Kidney (tissue), 14 donors: ENCODE results near the gene RELT. TPM values are rescaled to one million over a fixed set of nuclear protein-coding genes. Genes with fewer than 3 reads are reported as not detected.
A peak's percentile ranks its signal among the peaks of the same experiment; 100 is the strongest.

Experiments
- DNase-seq, 5 donors: peaks; one replicate each; pipeline ENCODE4 v3.0.0-alpha.2; 2013 to 2020
- FAIRE-seq: peaks from 2 replicates; lab custom pipeline; 2012; peaks lifted over from hg19 to GRCh38; lab: Jason Lieb, UNC
- H3K27ac ChIP-seq, 2 donors: one replicate each; pipeline ENCODE4 v1.7.0; 2013; ENCODE audit warnings: low read depth in 2 of 2, low read length in 2 of 2, inconsistent platforms in 1 of 2
- H3K27me3 ChIP-seq: one replicate; pipeline ENCODE4 v1.7.1; 2013; ENCODE audit warnings: low read length, inconsistent platforms; ENCODE audit not compliant: control insufficient read depth, insufficient read depth
- H3K36me3 ChIP-seq, 3 donors: one replicate each; pipeline versions ENCODE4 v1.7.0 to v1.7.1; 2013; ENCODE audit warnings: low read length in 3 of 3, control low read depth in 1 of 3, inconsistent platforms in 1 of 3; ENCODE audit not compliant: insufficient read depth in 3 of 3, control insufficient read depth in 2 of 3
- H3K4me1 ChIP-seq, 3 donors: one replicate each; pipeline versions ENCODE4 v1.7.0 to v1.7.1; 2013; ENCODE audit warnings: low read length in 3 of 3, inconsistent platforms in 1 of 3, low read depth in 1 of 3; ENCODE audit not compliant: control insufficient read depth in 2 of 3, insufficient read depth in 2 of 3
- H3K4me3 ChIP-seq, 3 donors: one replicate each; pipeline versions ENCODE4 v1.7.0 to v1.8.1; 2013; ENCODE audit warnings: low read length in 3 of 3, control low read depth in 1 of 3, inconsistent platforms in 1 of 3
- H3K9ac ChIP-seq, 3 donors: one replicate each; pipeline versions ENCODE4 v1.7.0 to v1.7.1; 2013; ENCODE audit warnings: low read length in 3 of 3, control low read depth in 1 of 3, inconsistent platforms in 1 of 3
- H3K9me3 ChIP-seq, 3 donors: one replicate each; pipeline versions ENCODE4 v1.7.0 to v1.7.1; 2013; ENCODE audit warnings: low read length in 3 of 3, control low read depth in 1 of 3, inconsistent platforms in 1 of 3; ENCODE audit not compliant: control insufficient read depth in 2 of 3, insufficient read depth in 1 of 3
- intact Hi-C: fragments of 100-400 bp; cut with DNase I; formaldehyde crosslinking; loops from one replicate; pipeline ENCODE4 v1.11.1; 2022
- polyA plus RNA-seq: library from polyadenylated mRNA; stranded (reverse); fragments of 350-450 nt; fragmentation: Illumina TruSeq; extraction: RNeasy Lipid Tissue Mini Kit (QIAGEN cat#74804); gene quantifications from one replicate; pipeline ENCODE4 v1.2.3, GENCODE V29; 2014; ENCODE audit warnings: low read depth, low replicate concordance; ENCODE audit not compliant: insufficient read depth
- total RNA-seq: library from RNA; stranded (reverse); fragmentation: NEBNext Ultra II Directional; extraction: Animal tissue kit (Norgen Biotek cat#: 25700); gene quantifications from one replicate; pipeline ENCODE4 v1.2.1, GENCODE V29; 2021
- TF ChIP-seq, protein P1 (sequence below): IDR thresholded peaks from 3 replicates; pipeline ENCODE4 v1.5.1; 2012; ENCODE audit warnings: mild to moderate bottlenecking, moderate library complexity, borderline replicate concordance; ENCODE audit not compliant: insufficient read depth; ENCODE audit errors: extremely low read depth
- donor health status: control.
- donor health status: control.
- donor health status: control.
- donor health status: control.
- donor health status: control.
- donor health status: DM: yes; HTN: yes; CAD: no.
- donor health status: Normal renal cell carcinoma (clear cell type).

The RELT gene
- total and polyA plus RNA-seq, 2 donors from 2014 or later = 1.0 to 8.7 TPM

- DNase-seq = peak in 1 of 5 donors; percentile 48
- intact Hi-C loops = loop anchor here (10.0 kb wide), 2 partner anchors 48 to 98 kb away; no protein-coding TSS in a partner anchor
- Histone ChIP-seq H3K36me3 (no peaks in the 10 kb centered on the region), H3K4me3 (no peak overlapping the region), H3K4me1 (peaks cover 0 to 2% (median 0%) of the 10 kb centered on the region in 3 donors), H3K27ac (no peak overlapping the region), H3K9me3 (no peaks in the 10 kb centered on the region), H3K27me3 (no peaks in the 10 kb centered on the region), H3K9ac (no peak overlapping the region)
- FAIRE-seq = no peak
- TF ChIP-seq, protein P1, sequence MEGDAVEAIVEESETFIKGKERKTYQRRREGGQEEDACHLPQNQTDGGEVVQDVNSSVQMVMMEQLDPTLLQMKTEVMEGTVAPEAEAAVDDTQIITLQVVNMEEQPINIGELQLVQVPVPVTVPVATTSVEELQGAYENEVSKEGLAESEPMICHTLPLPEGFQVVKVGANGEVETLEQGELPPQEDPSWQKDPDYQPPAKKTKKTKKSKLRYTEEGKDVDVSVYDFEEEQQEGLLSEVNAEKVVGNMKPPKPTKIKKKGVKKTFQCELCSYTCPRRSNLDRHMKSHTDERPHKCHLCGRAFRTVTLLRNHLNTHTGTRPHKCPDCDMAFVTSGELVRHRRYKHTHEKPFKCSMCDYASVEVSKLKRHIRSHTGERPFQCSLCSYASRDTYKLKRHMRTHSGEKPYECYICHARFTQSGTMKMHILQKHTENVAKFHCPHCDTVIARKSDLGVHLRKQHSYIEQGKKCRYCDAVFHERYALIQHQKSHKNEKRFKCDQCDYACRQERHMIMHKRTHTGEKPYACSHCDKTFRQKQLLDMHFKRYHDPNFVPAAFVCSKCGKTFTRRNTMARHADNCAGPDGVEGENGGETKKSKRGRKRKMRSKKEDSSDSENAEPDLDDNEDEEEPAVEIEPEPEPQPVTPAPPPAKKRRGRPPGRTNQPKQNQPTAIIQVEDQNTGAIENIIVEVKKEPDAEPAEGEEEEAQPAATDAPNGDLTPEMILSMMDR = no peak
Observed at GRCh38 chr11:73392108-73393010, 16.2 kb downstream of the RELT start.

GRCh38 chr11:73393011-73393380 is 16.8 kb downstream of the RELT start:
- Histone ChIP-seq H3K27ac (no peak overlapping the region), H3K9ac (no peak overlapping the region), H3K36me3 (no peaks in the 10 kb centered on the region), H3K27me3 (no peaks in the 10 kb centered on the region), H3K9me3 (no peaks in the 10 kb centered on the region), H3K4me1 (peaks cover 0 to 2% (median 0%) of the 10 kb centered on the region in 3 donors), H3K4me3 (no peak overlapping the region)
- DNase-seq = no peak
- no peak for FAIRE-seq
- intact Hi-C loops = loop anchor here (10.0 kb wide), 2 partner anchors 48 to 98 kb away; no protein-coding TSS in a partner anchor
- TF ChIP-seq, protein P1 = no peak

- intact Hi-C loops = loop anchor here (10.0 kb wide), 2 partner anchors 49 to 99 kb away; no protein-coding TSS in a partner anchor
- no peaks in the 10 kb centered on the region for H3K27me3 ChIP-seq
- FAIRE-seq (no peak), DNase-seq (peak; percentile 78 to 88 (median 83))
- H3K9ac ChIP-seq = no peak overlapping the region
- TF ChIP-seq, protein P1 = peak; percentile 82
- H3K9me3 ChIP-seq = no peaks in the 10 kb centered on the region
- peaks cover 0 to 2% (median 0%) of the 10 kb centered on the region in 3 donors for H3K4me1 ChIP-seq
- H3K4me3 ChIP-seq = no peak overlapping the region
- H3K27ac ChIP-seq = no peak overlapping the region
- no peaks in the 10 kb centered on the region for H3K36me3 ChIP-seq
Observed at GRCh38 chr11:73393479-73394415, 17.5 kb downstream of the RELT start.
